ENCODE results near the gene COG5.

Gene COG5

GRCh38 chr7:107345898-107346297 lies 217.8 kb downstream of the COG5 start:
- Histone ChIP-seq H3K4me2 (ENCODE audit: low read length) (no peak overlapping the region), H3K18ac (ENCODE audit: low read length) (no peak overlapping the region), H4K8ac (ENCODE audit: low read depth, low read length) (no peak overlapping the region), H4K91ac (ENCODE audit: low read depth, low read length) (no peak overlapping the region), H3K4me1 (ENCODE audit: control insufficient read depth in 1 of 2, insufficient read depth in 2 of 2, low read length in 2 of 2) (no peaks in the 10 kb centered on the region), H2AK5ac (ENCODE audit: low read length) (no peak overlapping the region), H3K36me3 (ENCODE audit: control insufficient read depth in 1 of 2, insufficient read depth in 2 of 2, low read length in 2 of 2) (peaks cover 0 to 2% of the 10 kb centered on the region in 2 experiments), H3K23ac (ENCODE audit: low read length) (no peak overlapping the region), H2BK12ac (ENCODE audit: low read length) (no peak overlapping the region), H4K12ac (ENCODE audit: low read depth, low read length) (no peak overlapping the region), H3K4me3 (ENCODE audit: low read depth, low read length) (no peak overlapping the region), H3K79me1 (ENCODE audit: low read length) (no peaks in the 10 kb centered on the region), H3K27me3 (ENCODE audit: insufficient read depth, low read length) (no peaks in the 10 kb centered on the region), H3K4ac (ENCODE audit: low read depth, low read length) (no peak overlapping the region), H2BK5ac (ENCODE audit: low read depth, low read length, poor library complexity) (no peak overlapping the region), H3K9ac (ENCODE audit: low read length) (no peak overlapping the region), H3K14ac (ENCODE audit: low read length) (no peak overlapping the region), H3K79me2 (ENCODE audit: control insufficient read depth, insufficient read depth, low read length, poor library complexity) (no peaks in the 10 kb centered on the region), H3K9me3 (ENCODE audit: insufficient read depth, low read depth, low read length) (no peaks in the 10 kb centered on the region), H2AFZ (ENCODE audit: insufficient read depth, low read length, poor library complexity) (no peak overlapping the region), H3K27ac (ENCODE audit: low read depth, low read length) (no peak overlapping the region), H2BK120ac (ENCODE audit: insufficient read depth, low read length, poor library complexity) (no peak overlapping the region)
- DNase-seq = no peak
- no CpG with 5 or more reads among the region's 1 CpG for WGBS (ENCODE audit: extremely low coverage, insufficient coverage, insufficient read length)

GRCh38 chr7:107344799-107345198 lies 218.9 kb downstream of the COG5 start:
- Histone ChIP-seq H3K9me3 (ENCODE audit: insufficient read depth, low read depth, low read length) (no peaks in the 10 kb centered on the region), H3K4ac (ENCODE audit: low read depth, low read length) (no peak overlapping the region), H3K36me3 (ENCODE audit: control insufficient read depth in 1 of 2, insufficient read depth in 2 of 2, low read length in 2 of 2) (peaks cover 0 to 2% of the 10 kb centered on the region in 2 experiments), H3K79me2 (ENCODE audit: control insufficient read depth, insufficient read depth, low read length, poor library complexity) (no peaks in the 10 kb centered on the region), H3K18ac (ENCODE audit: low read length) (no peak overlapping the region), H3K4me1 (ENCODE audit: control insufficient read depth in 1 of 2, insufficient read depth in 2 of 2, low read length in 2 of 2) (no peaks in the 10 kb centered on the region), H4K91ac (ENCODE audit: low read depth, low read length) (no peak overlapping the region), H3K14ac (ENCODE audit: low read length) (no peak overlapping the region), H4K12ac (ENCODE audit: low read depth, low read length) (no peak overlapping the region), H2AK5ac (ENCODE audit: low read length) (no peak overlapping the region), H3K27ac (ENCODE audit: low read depth, low read length) (no peak overlapping the region), H4K8ac (ENCODE audit: low read depth, low read length) (no peak overlapping the region), H3K4me2 (ENCODE audit: low read length) (no peak overlapping the region), H3K9ac (ENCODE audit: low read length) (no peak overlapping the region), H3K79me1 (ENCODE audit: low read length) (no peaks in the 10 kb centered on the region), H3K4me3 (ENCODE audit: low read depth, low read length) (no peak overlapping the region), H3K23ac (ENCODE audit: low read length) (no peak overlapping the region), H3K27me3 (ENCODE audit: insufficient read depth, low read length) (no peaks in the 10 kb centered on the region), H2BK5ac (ENCODE audit: low read depth, low read length, poor library complexity) (no peak overlapping the region), H2AFZ (ENCODE audit: insufficient read depth, low read length, poor library complexity) (no peak overlapping the region), H2BK120ac (ENCODE audit: insufficient read depth, low read length, poor library complexity) (no peak overlapping the region), H2BK12ac (ENCODE audit: low read length) (no peak overlapping the region)
- no CpG with 5 or more reads among the region's 5 CpGs for WGBS (ENCODE audit: extremely low coverage, insufficient coverage, insufficient read length)
- no peak for DNase-seq

- no peak overlapping the region for H2BK12ac ChIP-seq (ENCODE audit: low read length)
- no peaks in the 10 kb centered on the region for H3K79me2 ChIP-seq (ENCODE audit: control insufficient read depth, insufficient read depth, low read length, poor library complexity)
- no CpG with 5 or more reads among the region's 4 CpGs for WGBS (ENCODE audit: extremely low coverage, insufficient coverage, insufficient read length)
Observed at GRCh38 chr7:107344286-107344685, 219.4 kb downstream of the COG5 start.

DNA sequence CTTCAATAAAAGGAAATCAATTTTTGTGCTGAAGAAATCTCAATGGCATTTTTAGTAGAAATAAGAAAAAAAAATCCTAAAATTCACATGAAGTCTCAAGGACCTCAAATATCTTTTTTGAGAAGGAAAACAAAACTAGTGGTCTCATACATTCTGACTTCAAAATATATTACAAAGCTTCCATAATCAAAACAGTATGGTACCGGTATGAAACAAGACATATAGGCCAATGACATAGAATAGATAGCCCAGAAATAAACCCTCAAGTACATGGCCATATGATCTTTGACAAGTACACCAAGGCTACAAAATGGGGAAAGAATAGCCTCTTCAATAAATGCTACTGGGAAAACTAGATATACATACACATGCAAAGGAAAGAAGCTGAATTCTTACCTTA lies 225.6 kb downstream of the COG5 start:
- H3K14ac ChIP-seq (ENCODE audit: low read length) = no peak overlapping the region
- no peak for DNase-seq
- no peaks in the 10 kb centered on the region for H3K36me3 ChIP-seq (ENCODE audit: control insufficient read depth in 1 of 2, insufficient read depth in 2 of 2, low read length in 2 of 2)
- no peak overlapping the region for H2AK5ac ChIP-seq (ENCODE audit: low read length)
- no peaks in the 10 kb centered on the region for H3K79me1 ChIP-seq (ENCODE audit: low read length)
- H3K18ac ChIP-seq (ENCODE audit: low read length) = no peak overlapping the region
- no peak overlapping the region for H3K9ac ChIP-seq (ENCODE audit: low read length)
- WGBS (ENCODE audit: extremely low coverage, insufficient coverage, insufficient read length) = no CpG with 5 or more reads among the region's 1 CpG
- H3K4ac ChIP-seq (ENCODE audit: low read depth, low read length) = no peak overlapping the region
- H3K27ac ChIP-seq (ENCODE audit: low read depth, low read length) = no peak overlapping the region
- no peaks in the 10 kb centered on the region for H3K27me3 ChIP-seq (ENCODE audit: insufficient read depth, low read length)
- H3K4me3 ChIP-seq (ENCODE audit: low read depth, low read length) = no peak overlapping the region
- H2BK12ac ChIP-seq (ENCODE audit: low read length) = no peak overlapping the region
- H4K8ac ChIP-seq (ENCODE audit: low read depth, low read length) = no peak overlapping the region
- H2BK5ac ChIP-seq (ENCODE audit: low read depth, low read length, poor library complexity) = no peak overlapping the region
- H4K12ac ChIP-seq (ENCODE audit: low read depth, low read length) = no peak overlapping the region
- H3K79me2 ChIP-seq (ENCODE audit: control insufficient read depth, insufficient read depth, low read length, poor library complexity) = no peaks in the 10 kb centered on the region
- no peak overlapping the region for H2BK120ac ChIP-seq (ENCODE audit: insufficient read depth, low read length, poor library complexity)
- H3K9me3 ChIP-seq (ENCODE audit: insufficient read depth, low read depth, low read length) = no peaks in the 10 kb centered on the region
- no peak overlapping the region for H2AFZ ChIP-seq (ENCODE audit: insufficient read depth, low read length, poor library complexity)
- H3K4me1 ChIP-seq (ENCODE audit: control insufficient read depth in 1 of 2, insufficient read depth in 2 of 2, low read length in 2 of 2) = no peaks in the 10 kb centered on the region
- no peak overlapping the region for H3K23ac ChIP-seq (ENCODE audit: low read length)
- H4K91ac ChIP-seq (ENCODE audit: low read depth, low read length) = no peak overlapping the region
- H3K4me2 ChIP-seq (ENCODE audit: low read length) = no peak overlapping the region

More at GRCh38 chr7:107344286-107344685, 219.4 kb downstream of the COG5 start:
- Histone ChIP-seq H2BK120ac (ENCODE audit: insufficient read depth, low read length, poor library complexity) (no peak overlapping the region), H4K8ac (ENCODE audit: low read depth, low read length) (no peak overlapping the region), H4K12ac (ENCODE audit: low read depth, low read length) (no peak overlapping the region), H3K4me2 (ENCODE audit: low read length) (no peak overlapping the region), H3K9me3 (ENCODE audit: insufficient read depth, low read depth, low read length) (no peaks in the 10 kb centered on the region), H3K4ac (ENCODE audit: low read depth, low read length) (no peak overlapping the region), H3K27me3 (ENCODE audit: insufficient read depth, low read length) (no peaks in the 10 kb centered on the region), H3K4me3 (ENCODE audit: low read depth, low read length) (no peak overlapping the region), H2AK5ac (ENCODE audit: low read length) (no peak overlapping the region), H3K9ac (ENCODE audit: low read length) (no peak overlapping the region), H4K91ac (ENCODE audit: low read depth, low read length) (no peak overlapping the region), H3K79me1 (ENCODE audit: low read length) (no peaks in the 10 kb centered on the region), H3K36me3 (ENCODE audit: control insufficient read depth in 1 of 2, insufficient read depth in 2 of 2, low read length in 2 of 2) (peaks cover 0 to 2% of the 10 kb centered on the region in 2 experiments), H3K4me1 (ENCODE audit: control insufficient read depth in 1 of 2, insufficient read depth in 2 of 2, low read length in 2 of 2) (no peaks in the 10 kb centered on the region), H2AFZ (ENCODE audit: insufficient read depth, low read length, poor library complexity) (no peak overlapping the region), H3K14ac (ENCODE audit: low read length) (no peak overlapping the region), H3K27ac (ENCODE audit: low read depth, low read length) (no peak overlapping the region), H3K18ac (ENCODE audit: low read length) (no peak overlapping the region), H2BK5ac (ENCODE audit: low read depth, low read length, poor library complexity) (no peak overlapping the region), H3K23ac (ENCODE audit: low read length) (no peak overlapping the region)
- no peak for DNase-seq
